PC-9 (cell line): Measurements from ENCODE around the gene FOXR1. TPM values are rescaled to one million over a fixed set of nuclear protein-coding genes. Genes with fewer than 3 reads are reported as not detected.
A peak's percentile ranks its signal among the peaks of the same experiment; 100 is the strongest.

Experiments used
- BruUV-seq: library from RNA; stranded (reverse); fragments of 400-500 nt; replicated peaks from 2 replicates; lab custom pipeline; 2021; lab: Mats Ljungman, UMichigan
- CTCF ChIA-PET: fragments of 300-600 bp; sonication (Branson Sonifier 250); formaldehyde crosslinking; loops from one replicate; lab custom pipeline; 2022; ENCODE audit warnings: antibody characterized with exemption; lab: Charles Lee
- POLR2A ChIA-PET: fragments of 300-600 bp; sonication (Branson Sonifier 250); formaldehyde crosslinking; loops from one replicate; lab custom pipeline; 2022; ENCODE audit warnings: antibody characterized with exemption; ENCODE audit not compliant: unreplicated experiment; lab: Charles Lee
- DNase-seq, 2 experiments: peaks; one replicate each; pipeline versions ENCODE4 v3.0.0 to v3.0.0-alpha.2; 2015 to 2022; ENCODE audit warnings: mixed read lengths in 1 of 2
- H2AFZ ChIP-seq: fragments of 200-600 bp; sonication (generic); 2 replicates; pipeline ENCODE4 v1.8.1; 2017; ENCODE audit warnings: antibody characterized with exemption
- H3F3A ChIP-seq: fragments of 200-600 bp; sonication (generic); 2 replicates; pipeline ENCODE4 v1.8.1; 2017; ENCODE audit warnings: antibody characterized with exemption, mild to moderate bottlenecking, low read depth; ENCODE audit not compliant: insufficient read depth
- H3K27ac ChIP-seq: fragments of 200-600 bp; sonication (generic); 2 replicates; pipeline ENCODE4 v1.6.1; 2016; ENCODE audit warnings: mixed run types
- H3K27me3 ChIP-seq: fragments of 200-600 bp; sonication (generic); 2 replicates; pipeline ENCODE4 v1.6.1; 2016; ENCODE audit warnings: low read depth, mixed run types; ENCODE audit not compliant: insufficient read depth
- H3K36me3 ChIP-seq: fragments of 200-600 bp; sonication (generic); 2 replicates; pipeline ENCODE4 v1.6.1; 2016; ENCODE audit warnings: low read depth, mixed run types
- H3K4me1 ChIP-seq: fragments of 200-600 bp; sonication (generic); replicated peaks from 2 replicates; pipeline ENCODE4 v1.6.1; 2016; ENCODE audit warnings: mixed run types; ENCODE audit not compliant: insufficient read depth
- H3K4me2 ChIP-seq: fragments of 200-600 bp; sonication (generic); 2 replicates; pipeline ENCODE4 v1.6.1; 2017; ENCODE audit warnings: mixed run types
- H3K4me3 ChIP-seq: fragments of 200-600 bp; sonication (generic); 2 replicates; pipeline ENCODE4 v1.6.1; 2016; ENCODE audit warnings: mixed run types
- H3K79me2 ChIP-seq: fragments of 200-600 bp; sonication (generic); 2 replicates; pipeline ENCODE4 v1.6.1; 2017; ENCODE audit warnings: low read depth, mixed run types
- H3K9me2 ChIP-seq: fragments of 200-600 bp; sonication (generic); 2 replicates; pipeline ENCODE4 v1.8.1; 2017; ENCODE audit warnings: mild to moderate bottlenecking; ENCODE audit not compliant: insufficient read depth
- H3K9me3 ChIP-seq: fragments of 200-600 bp; sonication (generic); 2 replicates; pipeline ENCODE4 v1.8.1; 2016; ENCODE audit warnings: low read depth; ENCODE audit not compliant: insufficient read depth
- H4K20me1 ChIP-seq: fragments of 200-600 bp; sonication (generic); 2 replicates; pipeline ENCODE4 v1.8.1; 2017; ENCODE audit not compliant: insufficient read depth
- EZH2 ChIP-seq: fragments of 200-600 bp; sonication (generic); IDR thresholded peaks from 2 replicates; pipeline ENCODE4 v1.8.0; 2017; ENCODE audit warnings: antibody characterized with exemption, low read depth
- intact Hi-C: fragments of 100-400 bp; cut with micrococcal nuclease; formaldehyde crosslinking; loops from one replicate; pipeline ENCODE4 v1.10.0; 2022; ENCODE audit not compliant: unreplicated experiment
- microRNA-seq: library from miRNA; unstranded; fragments of <30 nt; microRNA quantifications from one replicate; pipeline ENCODE4 v1.2.0, GENCODE V29; 2021; ENCODE audit warnings: borderline number of aligned reads, borderline replicate concordance
- total RNA-seq: library from RNA; stranded (reverse); gene quantifications from 2 replicates; pipeline ENCODE4 v1.2.3, GENCODE V29; 2021
- TF ChIP-seq, protein P1 (sequence below): fragments of 200-600 bp; sonication (generic); conservative IDR thresholded peaks from 2 replicates; pipeline ENCODE4 v1.6.1; 2017; ENCODE audit warnings: mixed run types, antibody characterized with exemption, mild to moderate bottlenecking, moderate library complexity

Gene FOXR1
- total RNA-seq, 1 experiment from 2014 or later = not detected

DNA sequence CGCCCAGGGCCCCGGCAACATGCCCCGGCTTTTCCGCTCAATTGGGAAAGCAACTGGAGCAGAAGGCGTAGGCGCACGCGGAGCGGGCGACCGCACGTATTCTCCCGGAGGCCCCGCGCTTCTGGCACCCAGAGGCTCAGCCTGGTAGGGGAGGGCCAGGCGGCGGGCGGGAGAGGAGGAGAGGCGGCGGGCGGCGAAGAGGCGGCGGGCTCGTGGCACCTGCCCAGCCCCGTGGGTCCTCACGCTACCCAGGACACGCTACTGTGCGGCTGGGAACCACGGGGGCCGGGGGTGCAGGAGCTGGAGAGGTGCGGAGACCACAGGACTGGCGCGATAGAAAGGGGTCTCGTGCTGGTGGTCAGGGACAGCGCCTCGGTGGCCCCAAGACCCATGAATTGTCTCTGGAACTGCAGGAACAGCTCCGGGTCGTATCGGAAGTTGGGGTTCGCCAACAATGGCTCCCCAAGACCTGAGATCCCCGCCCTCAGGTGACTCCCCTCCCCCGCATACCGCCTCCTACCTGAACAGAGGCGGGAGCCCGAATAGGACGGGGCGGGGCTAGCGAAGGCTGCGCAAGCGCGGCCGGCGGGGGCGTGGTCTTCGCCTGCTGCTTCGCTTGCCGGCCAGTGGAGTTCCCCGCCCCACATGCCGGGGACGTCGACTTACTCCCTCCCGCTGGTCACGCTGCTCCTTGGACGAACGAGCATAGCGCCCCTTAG, 58.9 kb downstream of the FOXR1 start, which contains the start of gene SLC37A4:
Gene SLC37A4 (minus strand): TSS at position 549 of the 719 bp plus-strand sequence.
- TF ChIP-seq EZH2 = no peak
- TF ChIP-seq, protein P1, sequence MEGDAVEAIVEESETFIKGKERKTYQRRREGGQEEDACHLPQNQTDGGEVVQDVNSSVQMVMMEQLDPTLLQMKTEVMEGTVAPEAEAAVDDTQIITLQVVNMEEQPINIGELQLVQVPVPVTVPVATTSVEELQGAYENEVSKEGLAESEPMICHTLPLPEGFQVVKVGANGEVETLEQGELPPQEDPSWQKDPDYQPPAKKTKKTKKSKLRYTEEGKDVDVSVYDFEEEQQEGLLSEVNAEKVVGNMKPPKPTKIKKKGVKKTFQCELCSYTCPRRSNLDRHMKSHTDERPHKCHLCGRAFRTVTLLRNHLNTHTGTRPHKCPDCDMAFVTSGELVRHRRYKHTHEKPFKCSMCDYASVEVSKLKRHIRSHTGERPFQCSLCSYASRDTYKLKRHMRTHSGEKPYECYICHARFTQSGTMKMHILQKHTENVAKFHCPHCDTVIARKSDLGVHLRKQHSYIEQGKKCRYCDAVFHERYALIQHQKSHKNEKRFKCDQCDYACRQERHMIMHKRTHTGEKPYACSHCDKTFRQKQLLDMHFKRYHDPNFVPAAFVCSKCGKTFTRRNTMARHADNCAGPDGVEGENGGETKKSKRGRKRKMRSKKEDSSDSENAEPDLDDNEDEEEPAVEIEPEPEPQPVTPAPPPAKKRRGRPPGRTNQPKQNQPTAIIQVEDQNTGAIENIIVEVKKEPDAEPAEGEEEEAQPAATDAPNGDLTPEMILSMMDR = no peak; the same call in 1 of the 2 replicates

More for the DNA sequence above, 58.9 kb downstream of the FOXR1 start, which contains the start of gene SLC37A4:
- H3K4me3 ChIP-seq = peak within 1 kb of the TSS; percentile 80
- ChIA-PET POLR2A (interaction anchor here (0.5 to 0.6 kb wide), 3 partner anchors 8 to 165 kb away, joined by 3 to 11 read pairs (median 3); no protein-coding TSS in a partner anchor), CTCF (interaction anchor here (0.7 to 1.5 kb wide), 2 partner anchors 37 to 80 kb away, joined by 3 to 7 read pairs; partner anchors contain the start of gene VPS11)
- H3K9me3 ChIP-seq = no peaks in the 10 kb centered on the region
- H2AFZ ChIP-seq = peak within 1 kb of the TSS; percentile 99
- H3K4me2 ChIP-seq = peak within 1 kb of the TSS; percentile 98
- peaks cover 14% of the 10 kb centered on the region; the same call in 1 of the 2 replicates for H3K4me1 ChIP-seq
- no peak within 1 kb of the TSS for H3K27ac ChIP-seq
- DNase-seq = peak; percentile 98 to 99
- peaks cover 23% of the 10 kb centered on the region; the same call in 1 of the 2 replicates for H3F3A ChIP-seq
- H3K27me3 ChIP-seq = no peaks in the 10 kb centered on the region
- H3K36me3 ChIP-seq = no peaks in the 10 kb centered on the region
- peaks cover 16% of the 10 kb centered on the region for H3K79me2 ChIP-seq
- intact Hi-C loops = no loop called here
- no TSS peak for BruUV-seq
- H4K20me1 ChIP-seq = no peaks in the 10 kb centered on the region
- no peaks in the 10 kb centered on the region for H3K9me2 ChIP-seq

Small RNA genes lying within 50 kb of the gene (microRNA-seq; reads per million reads assigned to microRNA genes)
- gene MIR3656 = not detected

Other genes starting within 250 kb of the FOXR1 start
- 73.1 and 84.4 TPM in 2 replicates for gene DDX6, start 180.6 kb upstream of the FOXR1 start, total RNA-seq
- not detected in 2 replicates for gene CXCR5, start 87.9 kb upstream of the FOXR1 start, total RNA-seq
- 75.9 and 108 TPM in 2 replicates for gene BCL9L, start 45.8 kb upstream of the FOXR1 start, total RNA-seq
- 17.1 and 23.2 TPM in 2 replicates for gene UPK2, start 15.5 kb upstream of the FOXR1 start, total RNA-seq
- gene CENATAC, start 26.4 kb downstream of the FOXR1 start, total RNA-seq = 61.7 and 73.9 TPM in 2 replicates
- gene RPS25, start 46.6 kb downstream of the FOXR1 start, total RNA-seq = 954 and 984 TPM in 2 replicates
- gene TRAPPC4, start 47.0 kb downstream of the FOXR1 start, total RNA-seq = 49.2 and 51.4 TPM in 2 replicates
- gene SLC37A4, start 59.1 kb downstream of the FOXR1 start, total RNA-seq = 23.2 and 24.3 TPM in 2 replicates
- 92.0 and 117 TPM in 2 replicates for gene HYOU1, start 85.4 kb downstream of the FOXR1 start, total RNA-seq
- gene VPS11, start 96.1 kb downstream of the FOXR1 start, total RNA-seq = 21.1 and 22.9 TPM in 2 replicates
- gene HMBS, start 113.1 kb downstream of the FOXR1 start, total RNA-seq = 49.3 and 54.9 TPM in 2 replicates
- 32.8 and 41.1 TPM in 2 replicates for gene DPAGT1, start 130.1 kb downstream of the FOXR1 start, total RNA-seq
- gene C2CD2L, start 135.6 kb downstream of the FOXR1 start, total RNA-seq = 6.7 and 9.3 TPM in 2 replicates
- 34.9 and 35.5 TPM in 2 replicates for gene HINFP, start 149.8 kb downstream of the FOXR1 start, total RNA-seq
- gene ABCG4, start 177.3 kb downstream of the FOXR1 start, total RNA-seq = 0.11 TPM in 1 of 2 replicates, not detected in the other
- gene NLRX1, start 197.0 kb downstream of the FOXR1 start, total RNA-seq = 18.4 and 22.5 TPM in 2 replicates
- 0.73 TPM in 1 of 2 replicates, not detected in the other for gene NHERF4, start 213.7 kb downstream of the FOXR1 start, total RNA-seq
- 26.3 and 32.9 TPM in 2 replicates for gene CBL, start 234.6 kb downstream of the FOXR1 start, total RNA-seq